Activated CD8-positive, alpha-beta memory T cell treated with anti-CD3 and anti-CD28 coated beads for 36 hours (primary cell): ENCODE measurements around the gene PLIN5. TPM values are rescaled to one million over a fixed set of nuclear protein-coding genes. Genes with fewer than 3 reads are reported as not detected.

ENCODE experiments used
- CTCF ChIA-PET: fragments of 350-600 bp; sonication (Branson Sonifier 250); formaldehyde crosslinking; loops from one replicate; lab custom pipeline; 2021; ENCODE audit warnings: antibody characterized with exemption; lab: Charles Lee
- POLR2A ChIA-PET: fragments of 350-600 bp; sonication (Branson Sonifier 250); formaldehyde crosslinking; loops from one replicate; lab custom pipeline; 2021; ENCODE audit warnings: antibody characterized with exemption; lab: Charles Lee
- total RNA-seq, 2 experiments: library from RNA; stranded (reverse); gene quantifications; one replicate each; pipeline ENCODE4 v1.2.3, GENCODE V29; 2021

PLIN5 gene
- total RNA-seq, 2 experiments from 2014 or later = not detected

GRCh38 chr19:4477034-4477801 lies 57.8 kb downstream of the PLIN5 start:
- ChIA-PET POLR2A (interaction anchor here (0.6 kb wide), 1 partner anchor 9 kb away, joined by 8 read pairs; no protein-coding TSS in a partner anchor), CTCF (interaction anchor here (0.7 kb wide), 1 partner anchor 485 kb away, joined by 4 read pairs; no protein-coding TSS in a partner anchor)

DNA sequence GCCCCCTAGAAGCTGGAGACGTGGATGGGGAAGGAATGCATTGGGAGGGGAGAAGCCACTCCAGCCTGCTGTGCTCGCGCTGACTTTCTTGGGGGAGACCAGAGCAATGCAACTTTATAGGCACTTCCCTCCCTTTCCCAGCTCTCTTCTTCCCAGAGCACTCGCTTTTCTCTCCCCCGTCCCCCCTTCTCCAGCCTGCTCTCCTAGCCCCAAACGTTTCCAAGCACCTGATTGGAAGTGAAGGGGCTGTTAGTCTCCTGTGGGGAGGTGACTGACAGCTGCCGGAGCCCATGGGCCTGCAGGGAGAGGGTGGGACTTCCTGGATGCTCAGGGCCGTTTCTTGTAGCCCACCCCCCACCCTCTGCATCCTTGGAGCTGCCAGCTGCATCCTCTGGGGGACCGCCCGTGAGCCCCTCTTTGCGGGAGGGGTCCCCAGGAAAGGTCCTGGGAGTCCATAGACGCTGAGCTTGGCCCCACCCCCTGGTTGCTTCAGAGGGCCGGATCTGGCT lies 60.5 kb downstream of the PLIN5 start:
- ChIA-PET POLR2A (no interaction called here), CTCF (interaction anchor here (1.1 kb wide), 1 partner anchor 161 kb away, joined by 3 read pairs; no protein-coding TSS in a partner anchor)

DNA sequence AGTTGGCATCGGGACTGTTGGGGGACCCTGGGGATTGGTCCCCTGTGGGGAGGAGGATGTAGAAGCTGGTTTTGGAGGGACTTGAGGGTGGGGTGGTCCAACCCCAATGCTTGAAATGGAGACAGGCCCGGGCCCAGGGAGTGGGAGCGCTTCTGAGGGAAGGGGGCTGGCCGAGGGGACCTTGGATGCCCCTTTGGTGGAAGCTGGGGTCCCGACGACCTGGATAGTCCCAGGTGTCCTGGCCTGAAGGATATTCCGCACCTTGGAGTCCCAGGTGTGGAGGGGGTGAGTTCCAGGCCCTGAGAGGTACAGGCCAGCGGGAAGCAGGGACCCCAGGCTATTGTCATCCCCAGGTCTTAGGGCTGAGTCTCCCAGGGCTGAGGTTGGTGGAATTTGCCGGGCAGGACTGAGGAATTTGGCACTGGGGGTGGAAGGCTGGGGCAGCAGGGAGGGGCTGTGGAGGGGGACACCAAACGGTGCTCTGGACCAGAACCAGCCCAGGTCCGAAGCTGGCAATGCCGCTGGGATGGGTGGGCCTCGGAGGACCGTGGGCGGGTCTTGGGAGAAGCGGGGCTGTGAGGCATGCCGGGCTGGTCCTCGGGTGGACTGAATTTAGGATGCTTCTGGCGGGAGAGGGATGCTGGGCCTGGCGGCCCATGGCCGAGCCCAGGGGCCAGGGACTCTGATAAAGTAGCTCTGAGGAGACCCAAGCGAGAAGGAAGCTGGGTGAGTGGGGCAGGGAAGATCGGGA lies 61.1 kb downstream of the PLIN5 start:
- CTCF ChIA-PET = interaction anchor here (1.1 kb wide), 1 partner anchor 162 kb away, joined by 3 read pairs; no protein-coding TSS in a partner anchor
- POLR2A ChIA-PET = interaction anchor here (0.5 kb wide), 1 partner anchor 14 kb away, joined by 4 read pairs; no protein-coding TSS in a partner anchor

- ChIA-PET CTCF (interaction anchor here (0.6 to 2.6 kb wide), 2 partner anchors 52 to 567 kb away, joined by 3 to 7 read pairs; no protein-coding TSS in a partner anchor), POLR2A (no interaction called here)
Measured at GRCh38 chr19:4473011-4473762, 61.8 kb downstream of the PLIN5 start.

Other genes starting within 250 kb of the PLIN5 start
- gene TMIGD2, start 232.8 kb downstream of the PLIN5 start, total RNA-seq = 1 to 10 TPM; 7.6 to 7.7 TPM
- gene FSD1, start 230.6 kb downstream of the PLIN5 start, total RNA-seq = 10 to 100 TPM; 16.3 to 19.9 TPM
- 1 to 10 TPM; 6.2 to 7.5 TPM for gene STAP2, start 196.4 kb downstream of the PLIN5 start, total RNA-seq
- gene MPND, start 191.7 kb downstream of the PLIN5 start, total RNA-seq = 10 to 100 TPM; 18.0 to 20.1 TPM
- gene SH3GL1, start 134.7 kb downstream of the PLIN5 start, total RNA-seq = 10 to 100 TPM; 37.1 to 41.5 TPM
- 10 to 100 TPM; 81.1 to 89.0 TPM for gene CHAF1A, start 132.6 kb downstream of the PLIN5 start, total RNA-seq
- 10 to 100 TPM; 52.3 to 52.9 TPM for gene UBXN6, start 77.4 kb downstream of the PLIN5 start, total RNA-seq
- gene HDGFL2, start 62.9 kb downstream of the PLIN5 start, total RNA-seq = 10 to 100 TPM; 45.8 to 47.0 TPM
- not detected for gene PLIN4, start 16.7 kb downstream of the PLIN5 start, total RNA-seq
- under 1 TPM in 1 of 2 experiments, not detected in 1; 0.21 TPM for gene LRG1, start 4.8 kb upstream of the PLIN5 start, total RNA-seq
- gene SEMA6B, start 24.5 kb upstream of the PLIN5 start, total RNA-seq = not detected
- 10 to 100 TPM in 1 of 2 experiments, 1 to 10 TPM in 1; 9.4 to 10.0 TPM for gene TNFAIP8L1, start 104.3 kb upstream of the PLIN5 start, total RNA-seq
- gene MYDGF, start 135.1 kb upstream of the PLIN5 start, total RNA-seq = 10 to 100 TPM; 85.8 to 87.6 TPM
- 10 to 100 TPM; 89.0 to 92.1 TPM for gene DPP9, start 188.6 kb upstream of the PLIN5 start, total RNA-seq